Stomach smooth muscle (tissue), 2 donors: Measurements from ENCODE around the gene TNS1.

Source experiments
- H3K27ac ChIP-seq: one replicate; pipeline ENCODE4 v1.7.0; 2013; ENCODE audit warnings: mild to moderate bottlenecking, low read length, inconsistent platforms
- H3K27me3 ChIP-seq, 2 donors: one replicate each; pipeline ENCODE4 v1.7.0; 2013; ENCODE audit warnings: low read length in 2 of 2; ENCODE audit not compliant: insufficient read depth in 2 of 2, control insufficient read depth in 1 of 2
- H3K36me3 ChIP-seq, 2 donors: one replicate each; pipeline ENCODE4 v1.7.0; 2013; ENCODE audit warnings: low read length in 2 of 2; ENCODE audit not compliant: control insufficient read depth in 2 of 2, insufficient read depth in 2 of 2
- H3K4me1 ChIP-seq: one replicate; pipeline ENCODE4 v1.7.0; 2013; ENCODE audit warnings: low read length; ENCODE audit not compliant: control insufficient read depth, insufficient read depth
- H3K4me3 ChIP-seq, 2 donors: one replicate each; pipeline ENCODE4 v1.7.0; 2013; ENCODE audit warnings: low read length in 2 of 2
- H3K9ac ChIP-seq, 2 donors: one replicate each; pipeline ENCODE4 v1.7.0; 2013; ENCODE audit warnings: low read length in 2 of 2, mild to moderate bottlenecking in 1 of 2
- H3K9me3 ChIP-seq, 2 donors: one replicate each; pipeline ENCODE4 v1.7.0; 2013; ENCODE audit warnings: low read length in 2 of 2; ENCODE audit not compliant: control insufficient read depth in 2 of 2
- donor health status: healthy.
- donor health status: Pancreatic carcinoma.

The TNS1 gene

DNA sequence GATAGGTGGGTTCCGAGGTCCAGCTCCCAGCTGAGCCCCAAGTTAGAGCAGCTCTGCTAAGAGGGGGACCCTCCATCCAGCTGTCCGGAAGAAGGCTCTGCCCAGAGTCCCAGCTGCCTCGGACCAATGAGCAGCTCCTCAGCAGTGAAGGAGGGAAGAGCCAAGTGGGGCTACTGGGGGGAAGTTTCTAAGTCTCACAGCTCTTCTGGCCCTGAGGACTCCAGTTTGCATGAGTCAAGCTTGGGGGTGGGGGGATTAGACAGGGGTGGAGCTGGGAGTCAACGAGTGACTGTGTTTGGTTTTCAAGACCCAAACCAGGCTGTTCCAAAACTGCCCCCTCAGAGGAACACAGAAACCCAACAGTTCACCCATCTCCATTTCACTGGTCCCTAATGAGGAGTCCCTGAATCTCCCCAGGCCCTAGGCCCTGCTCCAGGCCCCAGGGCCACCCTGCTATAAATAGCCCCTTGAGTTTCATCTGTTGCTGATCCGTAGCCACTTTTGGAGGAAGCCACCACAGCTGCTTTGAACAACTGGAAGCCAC is 100.9 kb downstream of the TNS1 start:
- no peaks in the 10 kb centered on the region for H3K27me3 ChIP-seq
- H3K36me3 ChIP-seq = peaks cover 24 to 35% of the 10 kb centered on the region in 2 donors
- peaks cover 100% of the 10 kb centered on the region for H3K4me1 ChIP-seq
- H3K4me3 ChIP-seq = peak overlapping the region in 1 of 2 donors; percentile 35
- peak overlapping the region; percentile 16 to 47 for H3K9ac ChIP-seq
- H3K27ac ChIP-seq = peak overlapping the region; percentile 97
- no peaks in the 10 kb centered on the region for H3K9me3 ChIP-seq

GRCh38 chr2:217901400-217901799 is 101.4 kb downstream of the TNS1 start:
- H3K9ac ChIP-seq = peak overlapping the region; percentile 16 to 55
- H3K27ac ChIP-seq = peak overlapping the region; percentile 97
- peak overlapping the region in 1 of 2 donors; percentile 35 for H3K4me3 ChIP-seq
- no peaks in the 10 kb centered on the region for H3K9me3 ChIP-seq
- H3K36me3 ChIP-seq = peaks cover 26 to 39% of the 10 kb centered on the region in 2 donors
- H3K4me1 ChIP-seq = peaks cover 96% of the 10 kb centered on the region
- H3K27me3 ChIP-seq = no peaks in the 10 kb centered on the region

GRCh38 chr2:217900780-217901360 is 101.9 kb downstream of the TNS1 start:
- Histone ChIP-seq H3K9ac (peak overlapping the region in 1 of 2 donors; percentile 13), H3K4me3 (peak overlapping the region in 1 of 2 donors; percentile 35), H3K27me3 (no peaks in the 10 kb centered on the region), H3K9me3 (no peaks in the 10 kb centered on the region), H3K27ac (peak overlapping the region; percentile 97), H3K4me1 (peaks cover 93% of the 10 kb centered on the region), H3K36me3 (peaks cover 31 to 45% of the 10 kb centered on the region in 2 donors)

- Histone ChIP-seq H3K27me3 (no peaks in the 10 kb centered on the region), H3K36me3 (peaks cover 37 to 47% of the 10 kb centered on the region in 2 donors), H3K9me3 (no peaks in the 10 kb centered on the region), H3K27ac (peak overlapping the region; percentile 97), H3K9ac (no peak overlapping the region), H3K4me1 (peaks cover 86% of the 10 kb centered on the region), H3K4me3 (peak overlapping the region in 1 of 2 donors; percentile 8)
These were observed 102.6 kb downstream of the TNS1 start for GRCh38 chr2:217900010-217900779.

- peaks cover 38 to 48% of the 10 kb centered on the region in 2 donors for H3K36me3 ChIP-seq
These were observed 103.4 kb downstream of the TNS1 start for GRCh38 chr2:217899231-217900009.

DNA sequence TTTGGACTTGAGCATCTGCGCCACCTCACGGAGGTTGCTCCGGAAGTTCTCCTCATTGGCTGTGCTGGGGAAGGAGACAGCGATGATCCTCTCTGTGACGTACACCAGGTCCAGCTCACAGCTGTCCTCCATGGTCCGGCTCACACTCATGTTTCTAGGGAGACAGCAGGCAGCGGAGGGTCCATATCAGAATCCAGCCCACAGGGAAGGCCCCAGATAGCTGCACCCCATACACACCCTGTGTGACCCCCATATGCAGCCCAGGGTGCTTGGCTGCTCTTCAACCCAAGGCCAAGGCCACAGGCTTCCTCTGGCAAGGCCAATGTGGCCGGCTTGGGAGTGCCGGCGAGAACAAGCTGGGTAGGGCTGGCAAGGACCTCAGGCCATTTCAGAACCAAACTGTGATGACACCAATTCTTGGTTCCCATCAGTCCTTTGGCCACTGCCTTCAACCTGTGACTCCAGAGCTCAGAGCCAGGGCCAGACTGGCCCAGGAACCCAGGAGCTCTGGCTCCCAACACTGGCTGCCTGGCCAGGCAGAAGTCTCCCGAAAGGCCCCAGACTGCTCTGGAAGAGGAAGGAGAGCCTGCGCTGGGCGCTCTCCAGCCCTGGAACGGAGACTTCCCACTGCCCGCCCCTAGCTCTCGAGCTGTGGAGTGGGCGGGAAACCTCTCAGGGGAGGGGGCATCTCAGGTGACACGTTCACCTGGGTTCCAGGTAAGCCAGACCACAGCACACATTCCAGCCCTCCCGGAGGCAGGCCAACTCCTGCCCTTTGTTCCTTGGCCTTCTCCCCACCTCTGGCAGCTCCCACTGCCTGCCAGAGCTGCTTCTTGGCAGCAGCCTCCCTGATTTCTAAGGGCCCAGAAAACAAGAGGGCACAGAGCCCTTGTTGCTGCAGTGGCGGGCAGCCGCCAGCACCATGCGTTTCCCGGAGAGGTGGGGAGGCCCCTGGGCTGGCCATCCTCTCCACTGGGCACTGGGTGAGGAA is 104.7 kb downstream of the TNS1 start:
- Histone ChIP-seq H3K27me3 (no peaks in the 10 kb centered on the region), H3K4me3 (no peak overlapping the region), H3K9ac (peak overlapping the region; percentile 27 to 51), H3K36me3 (peaks cover 48 to 59% of the 10 kb centered on the region in 2 donors), H3K4me1 (peaks cover 65% of the 10 kb centered on the region), H3K27ac (peak overlapping the region; percentile 97), H3K9me3 (no peaks in the 10 kb centered on the region)

More at GRCh38 chr2:217899231-217900009, 103.4 kb downstream of the TNS1 start:
- H3K4me3 ChIP-seq = peak overlapping the region in 1 of 2 donors; percentile 29
- peak overlapping the region; percentile 97 for H3K27ac ChIP-seq
- peak overlapping the region in 1 of 2 donors; percentile 55 for H3K9ac ChIP-seq
- H3K9me3 ChIP-seq = no peaks in the 10 kb centered on the region
- peaks cover 78% of the 10 kb centered on the region for H3K4me1 ChIP-seq
- no peaks in the 10 kb centered on the region for H3K27me3 ChIP-seq

GRCh38 chr2:217897091-217897715 is 105.6 kb downstream of the TNS1 start:
- H3K27ac ChIP-seq = peak overlapping the region; percentile 97
- H3K9me3 ChIP-seq = no peaks in the 10 kb centered on the region
- H3K4me3 ChIP-seq = no peak overlapping the region
- peaks cover 57 to 67% of the 10 kb centered on the region in 2 donors for H3K36me3 ChIP-seq
- peaks cover 62% of the 10 kb centered on the region for H3K4me1 ChIP-seq
- H3K27me3 ChIP-seq = no peaks in the 10 kb centered on the region
- H3K9ac ChIP-seq = no peak overlapping the region

- Histone ChIP-seq H3K9ac (peak overlapping the region in 1 of 2 donors; percentile 13), H3K36me3 (peaks cover 72 to 78% of the 10 kb centered on the region in 2 donors), H3K4me1 (peaks cover 54% of the 10 kb centered on the region), H3K4me3 (no peak overlapping the region), H3K27ac (peak overlapping the region; percentile 69), H3K9me3 (no peaks in the 10 kb centered on the region), H3K27me3 (no peaks in the 10 kb centered on the region)
These were observed 107.6 kb downstream of the TNS1 start for GRCh38 chr2:217895070-217895635.

GRCh38 chr2:217893440-217893839 is 109.4 kb downstream of the TNS1 start:
- Histone ChIP-seq H3K9ac (no peak overlapping the region), H3K9me3 (no peaks in the 10 kb centered on the region), H3K4me1 (peaks cover 50% of the 10 kb centered on the region), H3K4me3 (no peak overlapping the region), H3K36me3 (peaks cover 89% of the 10 kb centered on the region in 2 donors), H3K27ac (peak overlapping the region; percentile 69), H3K27me3 (no peaks in the 10 kb centered on the region)
